OCI-LY3 (cell line): ENCODE results near the gene COLQ.

Experiments used
- H2AFZ ChIP-seq: fragments of 200-600, 300-600 bp; shearing (Covaris generic); 2 replicates; pipeline ENCODE4 v1.6.0; 2014; ENCODE audit warnings: antibody characterized with exemption, low read depth, low read length
- H3K27ac ChIP-seq: fragments of 200-600, 300-600 bp; sonication (generic); 2 replicates; pipeline ENCODE4 v1.5.1; 2014; ENCODE audit warnings: mild to moderate bottlenecking, low read length, moderate library complexity, mixed read lengths
- H3K27me3 ChIP-seq: fragments of 200-600, 300-600 bp; sonication (generic); 2 replicates; pipeline ENCODE4 v1.6.1; 2014; ENCODE audit warnings: low read depth, low read length, mixed read lengths
- H3K36me3 ChIP-seq: fragments of 200-600, 300-600 bp; sonication (generic); replicated peaks from 2 replicates; pipeline ENCODE3; 2014; ENCODE audit warnings: low read depth, low read length, mixed read lengths
- H3K4me1 ChIP-seq: fragments of 300-600, 200-600 bp; sonication (generic); 2 replicates; pipeline ENCODE4 v1.6.1; 2014; ENCODE audit warnings: low read length, mixed read lengths
- H3K4me2 ChIP-seq: fragments of 200-600, 300-600 bp; sonication (generic); 2 replicates; pipeline ENCODE4 v1.6.1; 2014; ENCODE audit warnings: low read length, mixed read lengths
- H3K4me3 ChIP-seq: fragments of 300-600, 200-600 bp; sonication (generic); 2 replicates; pipeline ENCODE4 v1.5.1; 2014; ENCODE audit warnings: antibody characterized with exemption, mild to moderate bottlenecking, low read length, moderate library complexity
- H3K79me2 ChIP-seq: fragments of 300-600, 200-600 bp; shearing (Covaris generic); 2 replicates; pipeline ENCODE4 v1.6.1; 2014; ENCODE audit warnings: mild to moderate bottlenecking, low read length, mixed read lengths
- H3K9ac ChIP-seq: fragments of 300-600, 200-600 bp; shearing (Covaris generic); 2 replicates; pipeline ENCODE4 v1.6.0; 2014; ENCODE audit warnings: mild to moderate bottlenecking, low read length, moderate library complexity
- H3K9me3 ChIP-seq: fragments of 200-600, 300-600 bp; shearing (Covaris generic); 2 replicates; pipeline ENCODE4 v1.6.1; 2014; ENCODE audit warnings: low read length, mixed read lengths; ENCODE audit not compliant: insufficient read depth
- H4K20me1 ChIP-seq: fragments of 200-600, 300-600 bp; sonication (generic); 2 replicates; pipeline ENCODE4 v1.6.1; 2016; ENCODE audit warnings: low read length, mixed read lengths; ENCODE audit not compliant: insufficient read depth
- EZH2phosphoT487 ChIP-seq: fragments of 200-600 bp; shearing (Covaris generic); IDR thresholded peaks from 2 replicates; pipeline ENCODE4 v1.6.1; 2018; ENCODE audit warnings: antibody characterized with exemption, mixed run types, low read depth
- TF ChIP-seq, protein P1 (sequence below): fragments of 200-600, 300-600 bp; sonication (generic); IDR thresholded peaks from 2 replicates; pipeline ENCODE4 v1.5.1; 2014; ENCODE audit warnings: antibody characterized with exemption, low read length, low read depth

The COLQ gene

DNA sequence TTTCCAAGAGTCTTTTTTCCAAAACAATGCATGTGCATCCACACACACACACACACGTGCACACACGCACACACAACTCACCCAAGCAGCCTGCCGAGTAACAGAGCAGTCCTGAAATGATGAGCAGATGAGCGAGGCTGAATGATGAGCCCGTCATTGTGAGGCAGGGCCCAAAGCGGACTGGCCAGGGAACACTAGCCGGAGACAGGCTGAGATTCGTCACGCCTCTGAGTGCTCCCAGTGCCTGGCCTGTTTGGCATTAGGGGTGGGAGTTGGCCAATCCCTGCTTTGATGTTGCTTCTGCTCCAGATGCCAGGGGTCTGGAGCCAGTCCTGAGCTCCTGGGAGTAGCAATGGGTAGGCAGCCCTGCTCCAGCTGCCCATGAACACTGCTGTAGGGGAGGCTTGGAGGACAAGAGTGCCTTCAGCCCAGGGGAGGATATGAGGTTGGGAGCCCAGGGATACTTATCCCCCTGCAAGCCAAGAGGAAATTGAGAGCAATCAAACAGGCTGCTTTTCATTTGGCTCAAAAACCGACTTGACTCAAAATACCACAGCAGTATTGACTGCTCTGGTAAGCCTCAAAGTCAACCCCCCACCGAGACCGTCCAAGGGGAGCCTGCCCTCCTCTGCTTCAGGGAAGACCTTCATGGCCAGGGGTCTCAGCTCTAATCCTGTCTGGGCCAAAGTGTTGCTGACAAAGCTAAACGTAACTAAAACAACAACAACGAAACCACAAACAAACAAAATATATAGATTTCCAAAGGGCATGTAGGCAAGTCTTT lies 22.9 kb downstream of the COLQ start:
- no peak overlapping the region for H3K27ac ChIP-seq
- H3K36me3 ChIP-seq = no peaks in the 10 kb centered on the region
- no peak overlapping the region for H3K4me3 ChIP-seq
- no peak overlapping the region for H3K4me2 ChIP-seq
- H3K4me1 ChIP-seq = peaks cover 22% of the 10 kb centered on the region
- no peak for TF ChIP-seq EZH2phosphoT487
- TF ChIP-seq, protein P1, sequence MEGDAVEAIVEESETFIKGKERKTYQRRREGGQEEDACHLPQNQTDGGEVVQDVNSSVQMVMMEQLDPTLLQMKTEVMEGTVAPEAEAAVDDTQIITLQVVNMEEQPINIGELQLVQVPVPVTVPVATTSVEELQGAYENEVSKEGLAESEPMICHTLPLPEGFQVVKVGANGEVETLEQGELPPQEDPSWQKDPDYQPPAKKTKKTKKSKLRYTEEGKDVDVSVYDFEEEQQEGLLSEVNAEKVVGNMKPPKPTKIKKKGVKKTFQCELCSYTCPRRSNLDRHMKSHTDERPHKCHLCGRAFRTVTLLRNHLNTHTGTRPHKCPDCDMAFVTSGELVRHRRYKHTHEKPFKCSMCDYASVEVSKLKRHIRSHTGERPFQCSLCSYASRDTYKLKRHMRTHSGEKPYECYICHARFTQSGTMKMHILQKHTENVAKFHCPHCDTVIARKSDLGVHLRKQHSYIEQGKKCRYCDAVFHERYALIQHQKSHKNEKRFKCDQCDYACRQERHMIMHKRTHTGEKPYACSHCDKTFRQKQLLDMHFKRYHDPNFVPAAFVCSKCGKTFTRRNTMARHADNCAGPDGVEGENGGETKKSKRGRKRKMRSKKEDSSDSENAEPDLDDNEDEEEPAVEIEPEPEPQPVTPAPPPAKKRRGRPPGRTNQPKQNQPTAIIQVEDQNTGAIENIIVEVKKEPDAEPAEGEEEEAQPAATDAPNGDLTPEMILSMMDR = no peak
- H2AFZ ChIP-seq = no peak overlapping the region
- H3K79me2 ChIP-seq = no peaks in the 10 kb centered on the region
- no peaks in the 10 kb centered on the region for H4K20me1 ChIP-seq
- H3K27me3 ChIP-seq = peaks cover 19% of the 10 kb centered on the region; the same call in 1 of the 2 replicates
- no peak overlapping the region for H3K9ac ChIP-seq
- H3K9me3 ChIP-seq = no peaks in the 10 kb centered on the region

DNA sequence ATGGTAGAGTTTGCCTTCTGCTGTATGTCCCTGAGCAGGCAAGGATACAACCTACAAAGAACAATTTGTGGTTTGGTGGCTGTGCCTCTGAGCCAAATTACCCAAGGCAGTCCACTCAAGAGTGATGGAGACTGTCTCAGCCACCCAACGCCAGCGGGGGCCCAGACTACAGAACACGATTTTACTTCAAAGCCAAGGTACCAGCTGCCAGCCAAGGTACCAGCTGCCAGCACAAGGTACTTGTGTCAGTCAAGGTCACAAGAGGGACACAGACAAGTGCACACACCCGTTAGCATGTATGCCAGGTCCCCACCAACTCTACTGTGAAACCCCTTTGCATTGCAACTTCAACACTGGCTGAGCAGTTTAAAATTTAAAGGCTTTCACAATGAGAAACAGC lies 23.5 kb downstream of the COLQ start:
- Histone ChIP-seq H3K4me3 (no peak overlapping the region), H3K9me3 (no peaks in the 10 kb centered on the region), H3K4me1 (peaks cover 22% of the 10 kb centered on the region), H3K79me2 (no peaks in the 10 kb centered on the region), H3K27me3 (peaks cover 19% of the 10 kb centered on the region; the same call in 1 of the 2 replicates), H3K27ac (no peak overlapping the region), H3K36me3 (no peaks in the 10 kb centered on the region), H4K20me1 (no peaks in the 10 kb centered on the region), H2AFZ (no peak overlapping the region), H3K9ac (no peak overlapping the region), H3K4me2 (no peak overlapping the region)
- no peak for TF ChIP-seq EZH2phosphoT487
- TF ChIP-seq, protein P1 = no peak

DNA sequence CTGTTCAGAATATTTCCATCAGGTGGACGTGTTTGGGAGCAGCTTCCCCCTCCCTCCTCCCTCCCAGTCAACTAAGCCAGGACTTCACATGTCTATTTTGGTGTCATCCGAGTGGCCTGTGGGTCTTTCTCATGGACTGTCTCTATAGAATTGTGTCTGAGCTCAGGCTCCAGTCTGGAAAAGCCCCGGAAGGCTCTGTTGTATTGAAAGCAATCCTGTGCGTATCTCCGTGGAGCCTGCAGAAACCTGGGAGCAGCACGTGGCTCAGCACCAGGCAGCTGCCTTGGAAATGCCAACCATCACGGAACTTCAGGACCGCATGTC lies 25.2 kb downstream of the COLQ start:
- Histone ChIP-seq H4K20me1 (no peaks in the 10 kb centered on the region), H2AFZ (no peak overlapping the region), H3K4me2 (no peak overlapping the region), H3K4me1 (peaks cover 24% of the 10 kb centered on the region), H3K9me3 (no peaks in the 10 kb centered on the region), H3K27ac (no peak overlapping the region), H3K79me2 (no peaks in the 10 kb centered on the region), H3K9ac (no peak overlapping the region), H3K27me3 (peaks cover 16% of the 10 kb centered on the region; the same call in 1 of the 2 replicates), H3K4me3 (no peak overlapping the region), H3K36me3 (no peaks in the 10 kb centered on the region)
- TF ChIP-seq EZH2phosphoT487 = no peak
- TF ChIP-seq, protein P1 = no peak

DNA sequence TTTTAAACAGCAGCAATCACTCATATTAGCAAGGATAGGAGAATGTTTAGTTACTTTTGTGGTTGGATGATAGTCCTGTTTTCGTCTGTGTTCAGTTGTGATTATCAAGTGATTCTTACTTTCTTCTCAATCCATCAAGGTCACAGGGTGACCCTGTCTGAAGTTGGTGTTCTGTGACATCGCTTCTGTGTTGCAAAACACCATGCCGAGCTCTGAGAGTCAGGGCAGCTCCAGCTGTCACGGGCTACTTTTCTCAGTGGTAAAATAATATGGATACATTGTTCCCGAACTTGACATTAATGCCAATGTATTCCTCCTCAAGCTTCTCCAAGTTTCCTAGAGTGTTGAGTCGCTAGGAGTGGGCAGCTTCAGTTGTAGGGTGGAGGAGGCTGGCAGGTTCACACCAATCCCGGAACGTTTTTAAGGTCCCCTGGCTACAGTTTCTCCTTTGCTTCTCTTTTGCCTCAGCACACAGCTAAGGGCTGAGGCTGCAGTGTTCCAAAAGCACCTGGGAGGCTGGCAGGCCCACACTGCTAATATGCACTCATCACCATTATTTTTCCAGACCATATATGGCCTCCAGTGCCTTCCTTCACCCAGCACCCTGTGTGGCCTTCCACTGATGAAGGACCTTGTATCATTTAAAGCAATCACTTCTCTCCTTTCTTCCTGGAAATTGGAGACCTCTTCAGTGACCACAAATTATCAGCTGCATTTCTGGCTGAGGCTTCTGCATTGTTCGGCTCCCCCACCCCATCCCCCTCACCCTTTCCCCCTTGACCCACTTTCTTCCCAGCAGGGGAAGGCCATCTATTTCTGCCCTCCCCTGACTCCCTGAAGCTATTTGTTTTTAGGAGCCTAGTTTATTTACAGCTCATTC lies 25.8 kb downstream of the COLQ start:
- Histone ChIP-seq H3K4me2 (no peak overlapping the region), H3K9ac (no peak overlapping the region), H3K4me3 (no peak overlapping the region), H3K36me3 (no peaks in the 10 kb centered on the region), H3K79me2 (no peaks in the 10 kb centered on the region), H2AFZ (no peak overlapping the region), H3K27me3 (peaks cover 14% of the 10 kb centered on the region; the same call in 1 of the 2 replicates), H3K27ac (no peak overlapping the region), H4K20me1 (no peaks in the 10 kb centered on the region), H3K9me3 (no peaks in the 10 kb centered on the region), H3K4me1 (peaks cover 30% of the 10 kb centered on the region)
- TF ChIP-seq, protein P1 = no peak
- TF ChIP-seq EZH2phosphoT487 = no peak
